HG02943 (cell line): ENCODE data around the gene AMHR2.
"Not testable (repeated sequence)": the region's sequence is repeated elsewhere in the genome, so short reads cannot be mapped to it uniquely, and the experiment has no call there.

Experiments used
- ATAC-seq: cut with Tn5 transposase; IDR thresholded peaks from one replicate; pipeline ENCODE4 v1.9.1; 2021; ENCODE audit warnings: mild to moderate bottlenecking, low read depth, moderate library complexity; ENCODE audit not compliant: unreplicated experiment

The AMHR2 gene

DNA sequence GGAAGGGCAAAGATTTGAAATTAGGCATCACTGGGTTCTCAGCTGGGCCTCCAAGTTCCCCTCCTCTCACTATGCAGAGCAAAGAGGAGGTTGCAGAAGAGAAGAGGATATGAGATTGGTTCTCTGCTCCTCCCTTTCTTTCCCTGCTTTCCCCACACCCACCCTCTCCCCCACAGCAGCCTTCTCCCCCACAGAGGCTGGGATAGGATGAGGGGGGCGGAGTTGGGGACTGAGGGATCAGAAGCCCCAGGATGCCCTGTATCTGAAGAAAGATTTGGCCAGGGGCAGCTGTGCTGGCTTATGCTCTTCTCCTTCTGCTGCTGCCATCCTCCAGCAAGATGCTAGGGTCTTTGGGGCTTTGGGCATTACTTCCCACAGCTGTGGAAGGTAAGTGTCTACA lies at the start of gene AMHR2:
Gene AMHR2 (plus strand): TSS at position 259 of the 400 bp plus-strand sequence. CDS start 80 bp downstream, at position 339.
- ATAC-seq, result no peak

DNA sequence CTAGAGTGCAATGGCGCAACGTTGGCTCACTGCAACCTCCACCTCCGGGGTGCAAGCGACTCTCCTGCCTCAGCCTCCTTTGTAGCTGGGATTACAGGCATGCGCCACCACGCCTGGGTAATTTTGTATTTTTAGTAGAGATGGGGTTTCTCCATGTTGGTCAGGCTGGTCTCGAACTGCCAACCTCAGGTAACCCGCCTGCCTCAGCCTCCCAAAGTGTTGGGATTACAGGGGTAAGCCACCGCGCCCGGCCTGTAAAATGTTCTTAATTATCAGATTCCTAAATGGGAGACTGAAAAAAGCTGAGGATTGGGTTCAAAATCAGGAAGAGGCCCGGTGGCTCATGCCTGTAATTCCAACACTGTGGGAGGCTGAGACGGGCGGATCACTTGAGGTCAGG lies 49.4 kb upstream of the AMHR2 start:
- not testable (repeated sequence) for ATAC-seq

DNA sequence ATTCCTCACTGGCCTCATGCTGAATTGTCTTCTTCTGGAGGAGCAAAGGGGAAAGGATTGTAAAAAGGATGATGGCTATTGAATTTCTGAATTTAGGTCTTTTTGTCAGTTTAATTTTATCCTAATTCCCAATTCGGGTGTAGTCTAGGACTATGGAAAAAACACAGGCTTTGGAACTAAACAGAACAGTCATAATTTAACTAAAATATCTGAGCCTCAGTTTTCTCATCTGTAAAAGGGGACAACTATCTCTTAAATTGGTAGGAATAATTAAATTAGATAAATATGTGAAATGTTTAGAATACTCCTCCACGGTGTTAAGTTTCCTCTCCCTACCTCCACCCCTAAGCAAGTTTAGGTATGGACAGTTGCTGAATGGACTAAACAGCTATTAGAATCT lies 46.9 kb upstream of the AMHR2 start:
- ATAC-seq, result no peak

DNA sequence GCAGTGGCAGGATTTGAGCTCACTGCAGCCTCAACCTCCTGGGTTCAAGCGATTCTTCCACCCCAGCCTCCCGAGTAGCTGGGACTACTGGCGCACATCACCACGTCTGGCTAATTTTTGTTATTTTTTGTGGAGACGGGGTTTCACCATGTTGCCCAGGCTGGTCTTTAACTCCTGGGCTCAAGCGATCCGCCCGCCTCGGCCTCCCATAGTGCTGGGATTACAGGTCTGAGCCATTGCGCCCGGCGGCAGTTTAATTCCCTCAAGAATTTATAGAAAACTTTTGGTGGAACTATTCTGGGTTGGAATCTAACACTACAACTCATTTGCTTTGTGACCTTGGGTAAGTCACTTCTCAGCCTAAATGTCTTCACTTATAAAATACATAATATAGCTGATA lies 45.4 kb upstream of the AMHR2 start:
- no peak for ATAC-seq

DNA sequence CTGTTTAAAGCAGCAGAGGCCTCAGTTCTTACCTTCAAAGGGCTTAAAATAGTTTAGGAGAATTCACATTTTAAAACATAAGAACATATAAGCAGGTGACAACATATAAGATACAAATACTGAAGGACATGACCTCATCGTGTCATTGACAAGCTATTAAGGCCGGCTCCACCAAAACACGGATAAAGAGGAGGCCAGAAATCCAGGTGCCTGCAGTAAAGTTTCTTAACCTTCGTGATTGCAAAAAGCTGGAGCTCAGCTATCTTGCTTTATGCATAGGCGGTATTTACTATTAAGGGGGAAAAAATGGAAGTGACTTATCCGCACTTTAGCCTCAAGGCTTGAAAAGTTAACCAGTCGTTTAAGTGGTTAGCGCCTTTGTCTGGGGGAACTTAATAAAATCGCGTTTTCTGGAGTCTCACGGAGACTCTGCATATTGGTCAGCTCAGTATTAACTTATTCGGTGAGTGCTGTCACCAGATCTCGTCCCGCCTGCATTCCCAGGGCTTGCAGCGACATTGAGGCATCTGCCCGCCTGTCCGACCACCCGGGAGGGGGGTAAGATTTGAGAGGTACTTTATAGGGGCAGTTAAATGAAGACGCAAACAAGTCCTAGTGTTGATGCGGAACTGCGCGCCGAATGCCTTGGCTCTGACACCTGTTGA lies 44.8 kb upstream of the AMHR2 start:
- ATAC-seq, result no peak

DNA sequence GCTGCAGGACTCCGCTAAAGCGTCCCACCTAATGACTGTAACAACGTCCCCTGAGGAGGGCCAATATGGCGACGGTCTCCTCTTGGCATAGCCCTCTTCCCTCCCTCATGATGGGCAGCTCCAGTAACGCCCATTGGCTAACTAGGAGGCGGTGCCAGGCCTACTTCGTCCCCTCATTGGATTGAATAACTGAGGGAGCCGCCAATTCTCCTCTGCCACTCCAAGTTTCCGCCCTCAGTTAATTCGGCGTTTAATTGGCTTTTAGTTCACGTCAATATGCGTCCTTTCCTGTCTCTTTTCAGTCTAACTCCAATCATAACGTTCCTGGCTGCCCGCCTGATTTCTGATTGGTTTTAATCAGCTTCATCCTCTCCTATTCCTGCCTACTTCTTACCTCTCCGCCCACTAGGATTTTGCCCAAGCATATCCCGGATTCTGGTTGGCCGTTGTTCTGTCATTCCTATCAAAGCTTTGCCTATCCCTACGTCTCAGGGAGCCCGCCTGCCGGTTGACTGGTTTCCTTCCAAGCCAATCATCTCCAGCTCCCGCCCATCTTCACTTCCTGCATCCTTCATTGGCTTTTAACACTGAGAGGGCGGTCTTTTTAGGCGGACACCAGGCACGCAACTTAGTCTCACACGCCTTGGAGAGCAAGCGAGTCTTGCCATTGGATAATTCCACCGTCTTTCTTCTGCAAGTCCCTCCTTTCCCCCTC lies 44.1 kb upstream of the AMHR2 start:
- peak; percentile 71 for ATAC-seq

DNA sequence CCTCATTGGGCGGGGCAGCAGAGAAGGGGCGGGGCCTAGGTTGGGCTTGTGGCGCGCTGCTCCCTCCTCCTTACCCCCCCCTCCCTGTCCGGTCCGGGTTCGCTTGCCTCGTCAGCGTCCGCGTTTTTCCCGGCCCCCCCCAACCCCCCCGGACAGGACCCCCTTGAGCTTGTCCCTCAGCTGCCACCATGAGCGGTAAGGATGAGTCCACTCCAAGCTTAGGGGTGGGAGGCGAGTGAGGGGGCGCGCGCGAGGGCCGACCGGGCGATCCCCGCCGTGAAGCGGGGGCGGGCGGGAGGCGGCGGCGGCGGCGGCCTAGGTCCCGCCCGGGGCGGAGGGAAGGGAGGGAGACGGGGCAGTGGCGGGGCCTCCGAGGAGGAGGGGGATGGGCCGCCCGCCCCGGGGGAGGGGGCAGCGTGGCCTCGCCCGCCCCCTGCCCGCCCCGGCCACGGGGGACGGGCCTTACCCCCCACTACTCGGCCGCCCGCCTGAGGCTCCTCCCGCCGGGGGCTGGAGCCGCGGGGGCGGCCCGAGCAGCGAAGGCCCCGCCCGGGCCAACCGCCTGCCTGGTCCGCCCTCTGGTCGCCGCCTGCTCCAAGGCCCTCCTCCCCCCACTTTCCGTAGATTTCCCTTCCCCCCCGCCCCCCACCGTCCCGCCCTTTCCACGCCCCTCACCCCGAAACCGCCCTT lies 43.4 kb upstream of the AMHR2 start, which contains the start of gene SP1:
Gene SP1 (plus strand): TSS at position 73 of the 690 bp plus-strand sequence. CDS start 116 bp downstream, at position 189.
- ATAC-seq, result peak; percentile 31

- ATAC-seq, result no peak
These were observed 42.6 kb upstream of the AMHR2 start for GRCh38 chr12:53380794-53381730.

- ATAC-seq, result no peak
These were observed 41.7 kb upstream of the AMHR2 start for GRCh38 chr12:53381731-53382630.

DNA sequence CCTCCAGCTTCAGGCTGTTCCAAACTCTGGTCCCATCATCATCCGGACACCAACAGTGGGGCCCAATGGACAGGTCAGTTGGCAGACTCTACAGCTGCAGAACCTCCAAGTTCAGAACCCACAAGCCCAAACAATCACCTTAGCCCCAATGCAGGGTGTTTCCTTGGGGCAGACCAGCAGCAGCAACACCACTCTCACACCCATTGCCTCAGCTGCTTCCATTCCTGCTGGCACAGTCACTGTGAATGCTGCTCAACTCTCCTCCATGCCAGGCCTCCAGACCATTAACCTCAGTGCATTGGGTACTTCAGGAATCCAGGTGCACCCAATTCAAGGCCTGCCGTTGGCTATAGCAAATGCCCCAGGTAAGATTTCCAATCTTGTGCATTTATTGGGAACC lies 40.4 kb upstream of the AMHR2 start:
- no peak for ATAC-seq

DNA sequence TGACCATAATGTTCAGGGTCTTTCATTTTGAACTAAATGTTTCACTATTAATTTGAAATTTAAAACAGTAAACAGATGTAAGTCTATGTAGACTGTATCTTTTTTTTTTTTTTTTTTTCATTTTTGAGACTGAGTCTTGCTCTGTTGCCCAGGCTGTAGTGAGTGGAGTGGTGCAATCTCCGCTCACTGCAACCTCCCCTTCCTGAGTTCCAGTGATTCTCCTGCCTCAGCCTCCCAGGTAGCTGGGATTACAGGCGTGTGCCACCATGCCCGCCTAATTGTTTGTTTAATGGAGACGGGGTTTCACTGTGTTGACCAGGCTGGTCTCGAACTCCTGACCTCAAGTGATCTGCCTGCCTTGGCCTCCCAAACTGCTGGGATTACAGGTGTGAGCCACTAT lies 37.3 kb upstream of the AMHR2 start:
- not testable (repeated sequence) for ATAC-seq

- ATAC-seq, result no peak
These were observed 34.7 kb upstream of the AMHR2 start for GRCh38 chr12:53388932-53389331.

GRCh38 chr12:53389702-53390101 lies 34.0 kb upstream of the AMHR2 start:
- ATAC-seq, result no peak

DNA sequence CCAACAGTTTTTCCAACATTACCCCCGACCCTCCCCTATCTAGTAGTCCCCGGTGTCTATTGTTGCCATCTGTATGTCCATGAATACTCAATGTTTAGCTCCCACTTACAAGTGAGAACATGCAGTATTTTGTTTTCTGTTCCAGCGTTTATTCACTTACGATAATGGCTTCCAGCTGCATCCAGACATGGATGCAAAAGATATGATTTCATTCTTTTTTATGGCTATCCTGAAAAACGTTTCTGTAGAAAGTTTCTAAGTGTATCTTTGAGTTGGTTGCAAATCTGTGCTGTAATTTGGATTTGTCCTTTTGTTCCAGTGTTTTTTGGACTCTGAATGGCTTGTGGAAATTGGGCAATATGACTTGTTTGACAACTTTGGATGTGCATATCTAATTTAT lies 31.9 kb upstream of the AMHR2 start:
- no peak for ATAC-seq

GRCh38 chr12:53399896-53400295 lies 23.8 kb upstream of the AMHR2 start:
- ATAC-seq, result no peak

DNA sequence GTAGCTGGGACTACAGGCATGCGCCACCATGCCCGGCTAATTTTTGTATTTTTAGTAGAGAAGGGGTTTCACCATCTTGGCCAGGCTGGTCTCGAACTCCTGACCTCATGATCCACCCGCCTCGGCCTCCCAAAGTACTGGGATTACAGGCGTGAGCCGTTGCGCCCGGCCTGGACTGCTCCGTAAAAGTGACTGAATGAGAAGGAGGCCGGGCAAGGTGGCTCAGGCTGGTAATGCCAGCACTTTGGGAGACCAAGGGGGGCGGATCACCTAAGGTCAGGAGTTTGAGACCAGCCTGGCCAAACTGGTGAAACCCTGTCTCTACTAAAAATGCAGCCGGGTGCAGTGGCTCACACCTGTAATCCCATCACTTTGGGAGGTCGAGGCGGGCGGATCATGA lies 21.3 kb upstream of the AMHR2 start:
- not testable (repeated sequence) for ATAC-seq

DNA sequence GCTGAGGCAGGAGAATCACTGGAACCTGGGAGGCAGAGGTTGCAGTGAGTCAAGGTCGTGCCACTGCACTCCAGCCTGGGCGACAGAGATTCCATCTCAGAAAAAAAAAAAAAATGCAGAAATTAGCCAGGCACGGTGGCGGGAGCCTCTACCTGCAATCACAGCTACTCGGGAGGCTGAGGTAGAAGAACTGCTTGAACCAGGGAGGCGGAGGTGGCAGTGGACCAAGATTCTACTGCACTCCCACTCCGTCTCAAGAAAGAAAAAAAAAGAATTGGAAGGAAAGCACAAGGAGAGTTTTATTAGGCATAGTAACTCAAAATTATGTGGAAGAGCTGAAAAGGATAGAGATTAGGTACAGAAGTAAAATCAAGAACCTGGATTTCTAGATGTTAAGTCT lies 20.8 kb upstream of the AMHR2 start:
- ATAC-seq, result no peak

DNA sequence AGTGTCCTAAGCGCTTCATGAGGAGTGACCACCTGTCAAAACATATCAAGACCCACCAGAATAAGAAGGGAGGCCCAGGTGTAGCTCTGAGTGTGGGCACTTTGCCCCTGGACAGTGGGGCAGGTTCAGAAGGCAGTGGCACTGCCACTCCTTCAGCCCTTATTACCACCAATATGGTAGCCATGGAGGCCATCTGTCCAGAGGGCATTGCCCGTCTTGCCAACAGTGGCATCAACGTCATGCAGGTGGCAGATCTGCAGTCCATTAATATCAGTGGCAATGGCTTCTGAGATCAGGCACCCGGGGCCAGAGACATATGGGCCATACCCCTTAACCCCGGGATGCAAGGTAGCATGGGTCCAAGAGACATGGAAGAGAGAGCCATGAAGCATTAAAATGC lies 12.7 kb upstream of the AMHR2 start:
- no peak for ATAC-seq

DNA sequence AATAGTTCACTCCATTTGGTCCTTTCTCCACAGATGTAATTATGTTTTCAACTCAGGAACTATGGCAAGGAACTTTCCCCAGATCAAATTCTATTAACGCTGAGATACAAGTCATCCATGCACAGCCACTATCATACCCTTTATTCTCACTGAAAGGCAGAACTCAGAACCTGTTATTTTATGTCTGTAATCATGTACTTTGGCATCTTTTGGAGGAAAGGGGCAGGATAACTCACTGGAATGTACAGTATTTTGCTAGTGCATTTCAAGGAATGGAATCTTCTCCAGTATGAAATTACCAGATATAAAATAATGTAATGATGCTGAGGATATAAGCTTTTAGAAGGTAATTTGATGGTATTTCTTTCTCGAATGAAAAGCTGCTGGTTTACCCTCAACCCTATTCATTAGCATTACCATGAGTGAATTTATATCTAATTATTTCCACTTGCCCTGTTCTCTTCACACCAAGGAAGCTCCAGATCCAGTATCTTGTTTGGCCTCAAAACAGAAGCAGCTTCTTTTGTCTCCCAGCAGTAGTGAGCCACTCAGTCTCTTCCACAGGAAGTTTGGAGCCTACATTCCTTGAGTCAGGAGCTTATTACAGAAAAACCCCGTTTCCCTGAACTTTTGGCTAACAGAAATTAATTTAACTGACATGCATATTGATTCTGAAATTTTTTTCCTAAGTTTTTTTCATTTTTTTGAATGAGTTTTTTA lies 10.0 kb upstream of the AMHR2 start:
- ATAC-seq, result no peak
